Stimulated activated CD4-positive, alpha-beta T cell treated with anti-CD3 and anti-CD28 coated beads, Interleukin-15, amount 100 ng/mL, for 24 hours (primary cell): ENCODE results near the gene RHBDD2.
A peak's percentile ranks its signal among the peaks of the same experiment; 100 is the strongest.
"Not testable (repeated sequence)": the region's sequence is repeated elsewhere in the genome, so short reads cannot be mapped to it uniquely, and the experiment has no call there.

ENCODE experiments used
- DNase-seq: peaks from one replicate; pipeline ENCODE4 v3.0.0-alpha.2; 2020

Gene RHBDD2

DNA sequence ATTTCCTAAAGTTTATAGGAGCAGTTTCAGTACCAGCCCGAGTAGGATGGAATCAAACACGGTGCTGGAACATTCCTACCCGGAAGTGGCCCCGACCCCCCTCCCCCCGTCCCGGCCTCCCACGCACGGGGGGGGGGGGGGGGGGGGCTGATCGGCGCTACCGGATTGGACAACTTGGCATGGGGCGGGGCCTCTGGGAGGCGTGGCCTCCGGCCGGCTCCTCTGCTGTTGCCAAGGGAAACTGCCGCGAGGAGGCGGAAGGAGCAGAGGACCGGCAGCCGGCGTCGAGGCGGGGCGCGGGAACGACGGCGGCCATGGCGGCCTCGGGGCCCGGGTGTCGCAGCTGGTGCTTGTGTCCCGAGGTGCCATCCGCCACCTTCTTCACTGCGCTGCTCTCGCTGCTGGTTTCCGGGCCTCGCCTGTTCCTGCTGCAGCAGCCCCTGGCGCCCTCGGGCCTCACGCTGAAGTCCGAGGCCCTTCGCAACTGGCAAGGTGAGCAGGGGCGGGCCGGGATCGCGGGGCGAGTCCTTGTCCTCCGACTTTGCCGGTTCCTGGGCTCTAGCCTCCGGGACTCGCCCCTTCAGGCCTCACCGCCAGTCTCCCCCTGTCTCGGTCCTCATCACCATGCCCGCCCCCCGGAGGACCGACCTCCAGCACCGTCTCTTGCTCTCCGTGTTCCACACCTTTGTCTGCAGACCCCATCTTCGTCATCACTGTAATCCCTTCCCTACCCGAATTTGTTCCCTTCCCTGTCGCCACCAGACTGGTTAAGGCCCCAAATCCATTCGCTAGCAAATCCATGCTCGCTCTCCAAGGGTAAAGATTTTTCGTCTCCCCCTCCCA is at the start of gene RHBDD2:
TSS of gene RHBDD2 (plus strand) at position 266 of the 843 bp plus-strand sequence. CDS start at position 315, 49 bp downstream.
- peak; percentile 98 for DNase-seq

DNA sequence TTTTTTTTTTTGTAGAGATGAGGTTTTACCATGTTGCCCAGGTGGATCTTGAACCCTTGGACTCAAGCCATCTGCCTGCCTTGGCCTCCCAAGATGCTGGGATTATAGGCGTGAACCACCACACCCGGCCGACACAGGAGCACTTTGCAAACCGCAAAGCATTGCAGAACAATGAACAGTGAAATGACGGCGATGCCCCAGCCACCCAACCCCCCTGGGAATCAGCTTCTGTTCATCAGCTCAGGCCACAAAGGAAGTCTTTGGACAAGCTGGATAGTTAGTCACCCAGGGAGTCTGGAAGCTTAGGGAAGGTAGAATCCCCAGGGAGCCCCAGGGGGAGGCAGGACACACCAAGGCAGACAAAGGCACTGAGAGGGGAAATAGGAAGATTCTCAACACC is 49.2 kb upstream of the RHBDD2 start:
- not testable (repeated sequence) for DNase-seq

DNA sequence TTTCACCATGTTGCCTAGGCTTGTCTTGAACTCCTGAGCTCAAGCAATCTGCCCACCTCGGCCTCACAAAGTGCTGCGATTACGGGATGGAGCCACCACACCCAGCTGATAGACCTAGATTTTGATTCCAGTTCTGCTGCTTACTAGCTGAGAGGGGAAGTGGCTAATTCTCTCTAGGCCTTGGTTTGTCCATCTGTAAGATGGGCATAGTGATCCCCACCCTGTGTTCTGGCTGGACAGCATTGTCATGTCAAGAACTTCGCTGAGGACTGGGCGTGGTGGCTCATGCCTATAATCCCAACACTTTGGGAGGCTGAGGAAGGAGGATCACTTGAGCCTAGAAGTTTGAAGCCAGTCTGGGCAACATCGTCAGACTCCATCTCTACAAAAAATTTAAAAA is 47.9 kb upstream of the RHBDD2 start:
- no peak for DNase-seq

DNA sequence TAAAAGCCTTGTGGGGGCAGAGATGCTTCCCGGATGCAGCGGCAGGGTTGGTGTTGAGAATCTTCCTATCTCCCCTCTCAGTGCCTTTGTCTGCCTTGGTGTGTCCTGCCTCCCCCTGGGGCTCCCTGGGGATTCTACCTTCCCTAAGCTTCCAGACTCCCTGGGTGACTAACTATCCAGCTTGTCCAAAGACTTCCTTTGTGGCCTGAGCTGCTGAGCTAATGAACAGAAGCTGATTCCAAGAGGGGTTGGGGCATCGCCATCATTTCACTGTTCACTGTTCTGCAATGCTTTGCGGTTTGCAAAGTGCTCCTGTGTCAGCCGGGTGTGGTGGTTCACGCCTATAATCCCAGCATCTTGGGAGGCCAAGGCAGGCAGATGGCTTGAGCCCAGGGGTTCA is 45.2 kb upstream of the RHBDD2 start:
- DNase-seq, result not testable (repeated sequence)

DNA sequence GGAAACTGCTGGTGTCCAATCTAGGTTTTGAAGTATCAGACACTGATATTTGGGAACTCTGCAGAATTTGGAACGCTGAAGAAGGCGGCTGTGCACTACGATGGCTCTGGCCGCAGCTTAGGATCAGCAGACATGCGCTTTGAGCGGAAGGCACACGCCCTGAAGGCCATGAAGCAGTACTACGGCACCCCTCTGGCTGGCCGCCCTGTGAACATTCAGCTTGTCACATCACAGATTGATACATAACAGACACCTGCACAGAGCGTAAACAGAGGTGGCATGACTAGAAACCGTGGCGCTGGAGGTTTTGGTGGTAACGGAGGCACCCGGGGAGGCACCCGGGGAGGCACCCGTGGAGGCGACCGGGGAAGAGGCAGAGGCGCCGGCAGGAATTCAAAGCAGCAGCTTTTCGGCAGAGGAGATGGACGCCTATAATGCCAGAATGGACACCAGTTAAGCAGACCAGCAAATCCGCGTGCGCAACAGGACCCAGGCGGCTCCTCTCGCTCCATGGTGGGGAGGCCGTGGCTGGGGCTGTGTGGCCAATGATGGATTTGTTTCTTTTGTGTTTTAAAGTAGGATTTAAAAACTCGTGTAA is 43.0 kb upstream of the RHBDD2 start:
- no peak for DNase-seq

DNA sequence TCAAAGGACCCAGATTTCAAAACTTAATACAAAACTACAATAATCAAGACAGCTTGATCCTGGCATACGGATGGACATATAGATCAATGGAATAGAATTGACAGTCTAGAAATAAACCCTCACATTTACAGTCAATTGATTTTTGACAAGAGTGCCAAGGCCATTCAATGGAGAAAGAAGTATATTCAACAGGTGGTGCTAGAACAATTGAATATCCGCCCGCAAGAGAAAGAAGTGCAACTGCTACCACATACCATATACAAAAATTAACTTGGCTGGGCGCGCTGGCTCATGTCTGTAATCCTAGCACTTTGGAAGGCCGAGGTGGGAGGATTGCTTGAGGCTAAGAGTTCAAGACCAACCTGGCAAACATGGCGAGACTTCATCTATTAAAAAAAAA is 42.0 kb upstream of the RHBDD2 start:
- DNase-seq, result no peak

DNA sequence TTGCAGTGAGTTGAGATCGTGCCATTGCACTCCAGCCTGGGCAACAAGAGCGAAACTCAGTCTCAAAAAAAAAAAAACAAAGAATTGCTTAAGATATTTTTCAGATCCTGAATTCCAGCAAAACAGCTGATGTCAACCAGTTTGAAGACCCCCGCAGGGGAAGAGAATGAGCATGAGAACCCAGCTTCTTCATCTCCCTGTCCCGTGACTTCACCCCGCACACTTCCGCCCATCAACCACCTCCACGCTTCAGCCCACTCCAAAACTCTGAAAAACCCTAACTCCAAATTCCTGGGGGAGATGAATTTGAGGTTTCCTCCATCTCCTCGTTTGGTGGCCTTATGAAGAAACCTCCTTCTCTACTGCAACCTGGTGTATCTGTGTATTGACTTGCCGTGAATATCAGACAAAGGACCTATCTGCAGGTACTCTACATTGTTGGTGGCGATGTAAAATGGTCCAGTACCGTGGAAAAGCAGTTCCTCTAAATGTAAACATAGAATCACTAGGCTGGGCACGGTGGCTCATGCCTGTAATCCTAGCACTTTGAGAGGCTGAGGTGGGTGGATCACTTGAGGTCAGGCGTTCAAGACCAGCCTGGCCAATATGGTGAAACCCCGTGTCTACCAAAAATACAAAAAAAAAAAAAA is 40.4 kb upstream of the RHBDD2 start:
- not testable (repeated sequence) for DNase-seq

DNA sequence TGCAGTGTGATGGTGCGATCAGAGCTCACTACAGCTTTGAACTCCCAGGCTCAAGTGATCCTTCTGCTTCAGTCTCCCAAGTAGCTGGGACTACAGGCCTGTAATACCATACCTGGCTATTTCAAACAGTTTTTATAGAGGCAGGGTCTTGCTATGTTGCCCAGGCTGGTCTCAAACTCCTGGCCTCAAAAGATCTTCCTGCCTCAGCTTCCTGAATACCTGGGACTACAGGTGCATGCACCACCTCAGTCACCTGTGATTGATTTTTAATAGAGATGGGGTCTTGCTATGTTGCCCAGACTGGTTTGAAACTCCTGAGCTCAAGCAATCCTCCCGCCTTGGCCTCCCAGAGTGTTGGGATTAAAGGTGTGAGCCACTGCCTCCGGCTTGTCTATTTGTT is 38.8 kb upstream of the RHBDD2 start:
- DNase-seq, result no peak

DNA sequence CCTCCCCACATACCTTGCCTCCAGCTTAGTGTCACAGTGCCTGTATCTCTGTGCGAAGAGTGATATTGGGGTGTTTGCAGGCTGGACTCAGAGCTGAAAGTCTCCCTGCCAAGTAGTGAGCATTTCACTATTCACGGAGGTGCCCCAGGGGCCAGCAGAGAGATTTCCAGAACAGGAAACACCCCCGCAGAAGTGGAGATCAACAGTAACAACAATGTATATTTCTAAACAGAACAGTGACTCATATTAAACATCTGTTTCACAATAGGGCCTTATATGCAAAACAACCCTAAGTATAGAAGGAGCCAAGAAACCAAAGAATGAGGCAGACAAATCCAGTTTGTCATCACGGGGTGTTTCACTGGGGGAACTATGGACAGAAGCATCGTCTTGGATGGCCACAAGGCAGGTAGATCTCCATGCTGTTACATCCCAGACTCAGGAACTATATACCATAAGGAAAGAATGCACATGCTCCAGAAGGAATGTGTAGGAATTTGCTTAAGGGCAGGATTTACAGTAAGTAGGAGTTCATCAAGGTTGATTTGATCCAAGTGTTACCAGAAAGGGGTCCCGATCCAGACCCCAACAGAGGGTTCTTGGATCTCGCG is 35.9 kb upstream of the RHBDD2 start:
- peak; percentile 60 for DNase-seq

DNA sequence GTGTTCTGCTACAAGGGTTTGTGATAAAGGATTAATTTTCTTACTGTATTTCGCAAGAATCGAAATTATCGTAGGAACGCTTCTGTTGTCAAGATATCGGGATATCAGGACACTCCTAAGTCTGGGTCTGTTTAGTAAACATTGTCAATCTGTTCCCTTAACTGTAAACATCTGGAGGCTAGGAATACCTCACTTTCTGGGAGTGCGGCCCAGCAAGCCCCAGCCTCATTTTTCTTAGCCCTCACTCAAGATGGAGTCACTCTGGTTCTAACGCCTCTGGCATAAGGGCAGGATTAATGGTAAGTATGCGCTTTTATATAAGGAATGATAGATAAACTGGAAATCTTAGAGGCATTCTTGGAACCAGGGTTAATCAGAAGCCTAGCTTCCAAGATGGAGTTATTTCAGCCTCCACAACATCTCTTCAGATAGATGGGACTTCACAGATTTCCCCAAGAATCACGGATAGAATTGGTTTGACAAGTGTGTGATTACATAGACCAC is 35.2 kb upstream of the RHBDD2 start:
- DNase-seq, result no peak

DNA sequence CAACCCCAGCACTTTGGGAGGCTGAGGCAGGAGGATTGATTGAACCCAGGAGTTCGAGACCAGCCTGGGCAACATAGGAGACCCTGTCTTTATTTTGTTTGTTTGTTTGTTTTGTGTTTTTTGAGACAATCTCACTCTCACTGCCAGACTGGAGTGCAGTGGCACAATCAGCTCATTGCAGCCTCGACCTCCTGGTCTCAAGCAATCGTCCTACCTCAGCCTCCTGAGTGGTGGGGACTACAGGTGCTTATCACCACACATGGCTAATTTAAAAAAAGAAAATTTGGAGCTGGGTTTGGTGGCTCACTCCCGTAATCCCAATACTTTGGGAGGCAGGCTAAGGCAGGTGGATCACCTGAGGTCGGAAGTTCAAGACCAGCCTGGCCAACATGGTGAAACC is 34.7 kb upstream of the RHBDD2 start:
- DNase-seq, result no peak

DNA sequence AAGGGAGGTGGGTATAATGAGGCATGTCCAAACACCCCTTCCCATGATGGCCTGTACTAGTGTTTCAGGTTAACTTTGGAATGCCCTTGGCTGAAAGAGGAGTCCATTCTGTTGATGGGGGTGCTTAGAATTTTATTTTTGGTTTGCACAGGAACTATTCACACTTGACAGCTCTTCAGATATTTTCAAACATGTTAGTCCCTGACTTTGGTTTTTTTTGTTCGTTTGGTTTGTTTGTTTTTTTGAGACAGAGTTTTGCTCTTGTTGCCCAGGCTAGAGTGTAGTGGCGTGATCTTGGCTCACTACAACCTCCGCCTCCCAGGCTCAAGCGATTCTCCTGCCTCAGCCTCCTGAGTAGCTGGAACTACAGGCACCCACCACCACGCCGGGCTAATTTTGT is 33.7 kb upstream of the RHBDD2 start:
- DNase-seq, result not testable (repeated sequence)

DNA sequence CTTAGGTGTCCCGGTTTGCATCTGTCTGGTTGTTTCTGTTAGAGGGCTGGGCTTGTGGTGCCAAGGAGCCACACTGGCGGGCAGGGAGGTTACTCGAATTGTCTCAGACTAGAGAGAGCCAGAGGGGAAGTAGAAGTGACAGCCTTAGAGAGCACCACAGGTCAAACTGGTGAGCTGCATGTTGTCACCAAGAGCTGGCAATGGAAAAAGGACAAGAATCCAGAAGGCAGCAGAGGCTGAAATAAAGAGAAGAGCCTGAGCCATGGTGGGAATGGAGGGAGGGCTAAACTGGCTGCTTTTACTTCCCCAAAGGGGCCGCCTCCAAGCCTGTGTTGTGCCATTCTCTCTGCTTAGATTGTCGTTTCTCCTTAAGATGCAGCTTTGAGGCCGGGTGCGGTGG is 31.1 kb upstream of the RHBDD2 start:
- no peak for DNase-seq

DNA sequence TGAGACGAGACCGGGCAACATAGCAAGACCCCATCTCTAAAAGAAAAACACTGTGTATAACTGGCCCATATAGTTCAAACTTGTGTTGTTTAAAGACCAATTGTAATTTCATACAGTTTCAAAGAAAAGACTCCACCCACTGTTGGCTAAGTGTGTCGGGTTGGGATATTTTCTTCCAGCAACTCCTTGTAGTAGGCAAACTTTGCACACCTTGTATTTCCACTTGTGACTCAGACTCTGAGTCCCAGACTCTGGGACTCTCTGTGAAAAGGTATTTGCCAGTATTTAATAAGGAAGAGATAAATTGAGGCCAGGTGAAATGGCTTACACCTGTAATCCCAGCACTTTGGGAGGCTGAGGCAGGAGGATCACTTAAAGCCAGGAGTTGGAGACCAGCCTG is 29.3 kb upstream of the RHBDD2 start:
- no peak for DNase-seq

DNA sequence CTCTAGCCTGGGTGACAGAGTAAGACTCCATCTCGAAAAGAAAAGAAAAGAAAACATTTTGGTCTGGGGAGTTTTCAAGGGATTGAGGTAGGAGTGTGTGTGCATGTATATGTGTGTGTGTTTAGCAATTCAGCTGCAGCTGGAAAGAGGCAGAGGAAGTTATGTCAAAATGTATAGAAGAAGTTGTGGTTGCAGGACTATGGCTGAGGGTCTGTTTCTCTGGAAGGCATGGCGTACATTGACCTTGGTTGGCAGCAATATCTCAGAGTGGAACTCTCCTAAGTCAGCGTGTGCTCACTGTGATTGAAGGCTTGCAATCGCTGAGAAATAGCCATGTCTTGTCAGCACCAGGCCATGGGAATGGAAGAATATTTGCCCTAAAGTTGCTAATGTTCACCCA is 28.6 kb upstream of the RHBDD2 start:
- DNase-seq, result no peak

DNA sequence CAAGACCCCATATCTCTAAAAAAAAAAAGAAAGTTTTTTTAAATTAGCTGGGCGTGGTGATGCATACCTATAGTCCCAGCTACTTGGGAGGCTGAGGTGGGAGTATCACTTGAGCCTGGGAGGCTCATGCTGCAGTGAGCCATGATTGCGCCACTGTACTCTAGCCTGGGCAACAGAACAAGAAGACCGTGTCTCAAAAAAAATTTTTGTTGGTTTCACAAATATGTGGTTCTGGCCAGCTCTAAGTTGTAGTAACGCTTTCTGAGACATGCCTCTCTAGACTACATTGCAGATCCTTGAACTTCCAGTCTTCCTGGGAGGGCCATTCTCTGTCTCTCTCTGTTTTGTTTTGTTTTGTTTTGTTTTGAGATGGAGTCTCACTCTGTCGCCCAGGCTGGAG is 24.6 kb upstream of the RHBDD2 start:
- DNase-seq, result no peak

DNA sequence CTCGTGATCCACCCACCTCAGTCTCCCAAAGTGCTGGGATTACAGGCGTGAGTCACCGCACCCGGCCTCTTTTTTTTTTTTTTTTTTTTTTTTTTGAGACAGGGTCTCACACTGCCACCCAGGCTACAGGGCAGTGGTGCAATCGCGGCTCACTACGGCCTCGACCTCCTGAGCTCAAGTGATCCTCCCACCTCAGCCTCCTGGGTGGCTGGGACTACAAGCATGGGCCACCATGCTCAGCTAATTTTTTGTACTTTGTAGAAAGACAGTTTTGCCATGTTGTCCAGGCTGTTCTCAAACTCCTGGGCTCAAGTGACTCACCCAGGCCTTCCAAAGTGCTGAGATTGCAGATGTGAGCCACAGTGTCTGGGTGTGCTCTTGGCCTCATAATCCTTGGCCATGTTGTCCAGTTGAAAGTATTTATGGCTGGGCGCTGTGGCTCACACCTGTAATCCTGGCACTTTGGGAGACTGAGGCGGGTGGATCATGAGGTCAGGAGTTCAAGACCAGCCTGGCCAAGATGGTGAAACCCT is 24.0 kb upstream of the RHBDD2 start:
- not testable (repeated sequence) for DNase-seq

DNA sequence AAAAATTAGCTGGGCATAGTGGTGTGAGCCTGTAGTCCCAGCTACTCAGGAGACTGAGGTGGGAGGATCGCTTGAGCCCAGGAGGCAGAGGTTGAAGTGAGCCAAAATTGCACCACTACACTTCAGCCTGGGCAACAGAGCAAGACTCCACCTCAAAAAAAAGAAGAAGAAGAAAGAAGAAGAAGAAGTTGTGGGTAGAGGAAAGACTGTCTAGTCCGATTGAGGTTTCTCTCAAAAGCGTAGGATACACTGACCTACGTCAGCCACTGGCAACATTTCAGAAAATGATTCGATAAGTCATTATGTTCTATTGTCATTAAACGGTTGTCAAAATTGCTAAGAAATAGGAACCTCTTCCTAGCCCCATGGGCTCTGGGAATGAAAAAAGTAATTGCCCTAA is 22.3 kb upstream of the RHBDD2 start:
- no peak for DNase-seq

DNA sequence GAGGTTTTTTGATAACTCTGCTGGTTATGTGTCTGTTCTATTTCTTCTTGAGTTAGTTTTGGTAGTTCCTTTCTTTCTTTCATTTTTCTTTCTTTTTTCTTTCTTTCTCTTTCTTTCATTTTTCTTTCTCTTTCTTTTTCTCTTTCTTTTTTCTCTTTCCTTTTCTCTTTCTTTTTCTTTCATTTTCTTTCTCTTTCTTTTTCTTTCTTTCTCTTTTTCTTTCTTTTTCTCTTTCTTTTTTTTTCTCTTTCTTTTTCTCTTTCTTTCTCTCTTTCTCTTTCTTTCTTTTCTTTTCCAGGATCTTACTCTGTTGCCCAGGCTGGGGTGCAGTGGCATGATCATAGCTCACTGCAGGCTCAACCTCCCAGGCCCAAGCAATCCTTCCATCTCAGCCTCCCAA is 20.4 kb upstream of the RHBDD2 start:
- no peak for DNase-seq

DNA sequence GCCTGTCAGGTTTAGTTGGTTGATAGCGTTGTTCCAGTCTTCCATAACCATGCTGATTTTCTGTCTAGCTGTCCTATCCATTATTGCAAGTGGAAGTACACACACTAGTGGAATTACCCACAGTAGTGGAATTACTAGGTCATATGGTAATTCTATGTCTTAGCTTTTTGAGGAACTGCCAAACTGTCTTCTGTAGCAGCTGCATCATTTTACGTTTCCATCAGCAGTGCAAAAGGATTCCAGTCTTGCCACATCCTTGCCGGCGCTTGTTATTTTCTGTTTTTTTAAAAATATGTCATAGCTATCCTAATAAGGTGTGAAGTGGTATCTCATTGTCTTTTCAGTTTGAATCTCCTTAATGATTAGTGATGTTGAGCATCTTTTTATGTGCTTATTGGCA is 17.2 kb upstream of the RHBDD2 start:
- DNase-seq, result no peak

DNA sequence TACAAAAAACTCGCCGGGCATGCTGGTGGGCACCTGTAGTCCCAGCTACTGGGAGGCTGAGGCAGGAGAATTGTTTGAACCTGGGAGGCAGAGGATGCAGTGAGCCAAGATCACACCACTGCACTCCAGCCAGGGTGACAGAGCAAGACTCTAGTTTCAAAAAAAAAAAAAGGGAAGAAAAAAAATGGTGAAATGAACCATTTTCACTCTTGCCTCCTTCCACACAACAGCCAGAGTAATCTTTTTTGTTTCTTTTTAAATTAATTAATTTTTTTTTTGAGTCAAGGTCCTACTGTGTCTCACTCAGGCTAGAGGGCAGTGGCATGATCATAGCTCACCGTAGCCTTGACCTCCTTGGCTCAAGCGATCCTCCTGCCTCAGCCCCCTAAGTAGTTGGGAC is 14.6 kb upstream of the RHBDD2 start:
- DNase-seq, result not testable (repeated sequence)

DNA sequence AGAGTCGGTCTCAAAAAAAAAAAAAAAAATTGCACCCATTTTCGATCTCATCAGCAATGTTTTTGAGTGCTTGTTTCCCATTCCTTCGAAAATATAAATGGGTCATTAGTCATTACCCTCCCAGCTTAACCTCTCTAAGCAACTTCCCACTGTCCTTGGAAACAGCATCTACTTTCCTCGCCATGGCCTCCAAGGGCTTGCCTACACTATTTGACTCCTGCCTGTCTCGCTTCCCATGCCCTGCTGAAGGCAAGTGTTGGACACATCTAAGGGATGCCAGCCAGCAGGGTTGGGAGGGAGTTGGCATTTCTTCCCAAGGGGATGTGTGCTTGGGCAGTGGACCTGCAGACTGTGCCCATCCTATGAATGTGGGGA is 12.7 kb upstream of the RHBDD2 start:
- DNase-seq, result no peak
